HepG2 (cell line): ENCODE data around the gene LOC128125822.

Experiments used
- ARID4A ChIP-seq: sonication (generic); formaldehyde crosslinking; IDR thresholded peaks from 2 replicates; pipeline ENCODE4 v1.5.0; 2020; ENCODE audit warnings: mild to moderate bottlenecking, missing genetic modification reagents, borderline replicate concordance
- ATF7 ChIP-seq, 2 experiments: fragments of 450-650 bp in 1 of 2; sonication (generic) in 1 of 2; formaldehyde crosslinking in 1 of 2; IDR thresholded peaks; 2 replicates each; pipeline versions ENCODE4 v1.4.0 to v1.6.1; 2016 to 2020; ENCODE audit warnings: antibody characterized with exemption in 1 of 2, mild to moderate bottlenecking in 1 of 2, missing genetic modification reagents in 1 of 2
- FOSL1 ChIP-seq: sonication (generic); formaldehyde crosslinking; IDR thresholded peaks from 2 replicates; pipeline ENCODE4 v1.9.0; 2021; ENCODE audit warnings: missing genetic modification reagents, borderline replicate concordance
- HIVEP1 ChIP-seq: sonication (generic); formaldehyde crosslinking; IDR thresholded peaks from 2 replicates; pipeline ENCODE4 v1.4.0; 2020; ENCODE audit warnings: mild to moderate bottlenecking, missing genetic modification reagents
- MEIS1 ChIP-seq: sonication (generic); formaldehyde crosslinking; IDR thresholded peaks from 2 replicates; pipeline ENCODE4 v1.9.0; 2021; ENCODE audit warnings: mild to moderate bottlenecking, missing genetic modification reagents, moderate library complexity, borderline replicate concordance
- RFXAP ChIP-seq: sonication (generic); formaldehyde crosslinking; IDR thresholded peaks from 2 replicates; pipeline ENCODE4 v1.4.0; 2020; ENCODE audit warnings: missing genetic modification reagents, borderline replicate concordance
- RNF219 ChIP-seq: sonication (generic); formaldehyde crosslinking; IDR thresholded peaks from 2 replicates; pipeline ENCODE4 v1.5.0; 2020; ENCODE audit warnings: mild to moderate bottlenecking, missing genetic modification reagents
- SETDB1 ChIP-seq: sonication (generic); formaldehyde crosslinking; IDR thresholded peaks from 2 replicates; pipeline ENCODE4 v1.5.1; 2020; ENCODE audit warnings: missing genetic modification reagents, mild to moderate bottlenecking, borderline replicate concordance
- ZNF264 ChIP-seq: sonication (generic); formaldehyde crosslinking; IDR thresholded peaks from 2 replicates; pipeline ENCODE4 v1.4.0; 2020; ENCODE audit warnings: missing genetic modification reagents
- ZNF3 ChIP-seq: IDR thresholded peaks from 2 replicates; pipeline ENCODE4 v1.7.0; 2017; ENCODE audit warnings: inconsistent platforms
- ZNF512B ChIP-seq: sonication (generic); formaldehyde crosslinking; IDR thresholded peaks from 2 replicates; pipeline ENCODE4 v1.5.1; 2020; ENCODE audit warnings: missing genetic modification reagents, mild to moderate bottlenecking, borderline replicate concordance
- ZNF562 ChIP-seq: sonication (generic); formaldehyde crosslinking; IDR thresholded peaks from 2 replicates; pipeline ENCODE4 v1.8.0; 2022; ENCODE audit warnings: missing genetic modification reagents, borderline replicate concordance
- TF ChIP-seq, protein P1 (sequence below): sonication (generic); formaldehyde crosslinking; IDR thresholded peaks from 2 replicates; pipeline ENCODE4 v1.5.0; 2020; ENCODE audit warnings: missing genetic modification reagents
- TF ChIP-seq, protein P2 (sequence below): sonication (generic); formaldehyde crosslinking; IDR thresholded peaks from 2 replicates; pipeline ENCODE4 v1.5.0; 2020; ENCODE audit warnings: mild to moderate bottlenecking, missing genetic modification reagents

Gene LOC128125822

GRCh38 chr6:63565058-63565726 is 7.1 kb upstream of the LOC128125822 start (continued):
- TF ChIP-seq ARID4A (no peak), SETDB1 (CRISPR knock-in tag) (no peak), ZNF512B (CRISPR knock-in tag) (no peak), FOSL1 (CRISPR knock-in tag) (0 out of 2 replicates have a peak, but pooled peaks have one; percentile 13), ZNF562 (CRISPR knock-in tag) (no peak), MEIS1 (peak; percentile 65; the same call in 1 of the 2 replicates), HIVEP1 (CRISPR knock-in tag) (no peak), ATF7 (IDR thresholded peaks at IDR 0.05) (no peak), ATF7 (CRISPR knock-in tag; IDR thresholded peaks at IDR 0.05) (no peak), ZNF3 (CRISPR knock-in tag) (no peak), RNF219 (no peak), RFXAP (CRISPR knock-in tag) (no peak; the same call in 1 of the 2 replicates), ZNF264 (CRISPR knock-in tag) (peak; percentile 44; the same call in 1 of the 2 replicates)
- TF ChIP-seq, protein P1, sequence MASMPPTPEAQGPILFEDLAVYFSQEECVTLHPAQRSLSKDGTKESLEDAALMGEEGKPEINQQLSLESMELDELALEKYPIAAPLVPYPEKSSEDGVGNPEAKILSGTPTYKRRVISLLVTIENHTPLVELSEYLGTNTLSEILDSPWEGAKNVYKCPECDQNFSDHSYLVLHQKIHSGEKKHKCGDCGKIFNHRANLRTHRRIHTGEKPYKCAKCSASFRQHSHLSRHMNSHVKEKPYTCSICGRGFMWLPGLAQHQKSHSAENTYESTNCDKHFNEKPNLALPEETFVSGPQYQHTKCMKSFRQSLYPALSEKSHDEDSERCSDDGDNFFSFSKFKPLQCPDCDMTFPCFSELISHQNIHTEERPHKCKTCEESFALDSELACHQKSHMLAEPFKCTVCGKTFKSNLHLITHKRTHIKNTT (CRISPR knock-in tag) = no peak
- TF ChIP-seq, protein P2, sequence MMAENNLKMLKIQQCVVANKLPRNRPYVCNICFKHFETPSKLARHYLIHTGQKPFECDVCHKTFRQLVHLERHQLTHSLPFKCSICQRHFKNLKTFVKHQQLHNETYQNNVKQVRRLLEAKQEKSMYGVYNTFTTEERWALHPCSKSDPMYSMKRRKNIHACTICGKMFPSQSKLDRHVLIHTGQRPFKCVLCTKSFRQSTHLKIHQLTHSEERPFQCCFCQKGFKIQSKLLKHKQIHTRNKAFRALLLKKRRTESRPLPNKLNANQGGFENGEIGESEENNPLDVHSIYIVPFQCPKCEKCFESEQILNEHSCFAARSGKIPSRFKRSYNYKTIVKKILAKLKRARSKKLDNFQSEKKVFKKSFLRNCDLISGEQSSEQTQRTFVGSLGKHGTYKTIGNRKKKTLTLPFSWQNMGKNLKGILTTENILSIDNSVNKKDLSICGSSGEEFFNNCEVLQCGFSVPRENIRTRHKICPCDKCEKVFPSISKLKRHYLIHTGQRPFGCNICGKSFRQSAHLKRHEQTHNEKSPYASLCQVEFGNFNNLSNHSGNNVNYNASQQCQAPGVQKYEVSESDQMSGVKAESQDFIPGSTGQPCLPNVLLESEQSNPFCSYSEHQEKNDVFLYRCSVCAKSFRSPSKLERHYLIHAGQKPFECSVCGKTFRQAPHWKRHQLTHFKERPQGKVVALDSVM (CRISPR knock-in tag) = 0 out of 2 replicates have a peak, but pooled peaks have one; percentile 7
